HG03196 (cell line): ENCODE results near the gene MYORG.
"Not testable (repeated sequence)": the region's sequence is repeated elsewhere in the genome, so short reads cannot be mapped to it uniquely, and the experiment has no call there.

ENCODE experiments used
- ATAC-seq: cut with Tn5 transposase; IDR thresholded peaks from one replicate; pipeline ENCODE4 v1.9.1; 2021; ENCODE audit not compliant: unreplicated experiment

MYORG gene

DNA sequence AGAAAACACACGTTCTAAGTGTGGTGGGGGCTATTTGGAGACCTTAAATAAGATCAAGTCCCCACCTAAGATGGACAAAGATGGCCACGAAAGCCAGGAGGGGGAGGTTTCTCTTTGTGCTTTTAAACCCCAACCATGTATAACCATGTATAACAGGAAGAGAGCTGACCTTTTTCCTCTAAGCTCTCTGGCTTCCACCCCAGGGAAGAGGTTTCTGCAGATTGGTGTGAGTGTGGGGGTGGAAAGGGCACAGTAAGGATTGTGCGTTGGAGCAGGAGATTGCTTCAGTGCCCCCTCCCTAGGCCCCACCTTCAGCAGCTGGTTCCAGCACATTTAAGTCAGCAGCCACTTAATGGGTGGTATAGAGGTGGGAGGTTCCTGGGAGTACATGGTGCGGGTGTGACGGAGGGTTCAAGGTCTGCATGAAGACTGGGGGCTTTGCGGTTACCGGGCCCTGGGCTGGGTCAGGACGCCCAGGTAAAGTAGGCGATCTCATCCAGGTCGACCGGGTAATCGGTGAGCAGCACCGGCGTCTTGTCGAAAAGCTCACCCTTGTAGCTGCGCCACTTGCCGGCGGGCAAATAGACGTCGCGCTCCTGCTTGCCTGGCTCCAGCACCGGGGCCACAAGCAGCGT, 6.2 kb downstream of the MYORG start:
- no peak for ATAC-seq

DNA sequence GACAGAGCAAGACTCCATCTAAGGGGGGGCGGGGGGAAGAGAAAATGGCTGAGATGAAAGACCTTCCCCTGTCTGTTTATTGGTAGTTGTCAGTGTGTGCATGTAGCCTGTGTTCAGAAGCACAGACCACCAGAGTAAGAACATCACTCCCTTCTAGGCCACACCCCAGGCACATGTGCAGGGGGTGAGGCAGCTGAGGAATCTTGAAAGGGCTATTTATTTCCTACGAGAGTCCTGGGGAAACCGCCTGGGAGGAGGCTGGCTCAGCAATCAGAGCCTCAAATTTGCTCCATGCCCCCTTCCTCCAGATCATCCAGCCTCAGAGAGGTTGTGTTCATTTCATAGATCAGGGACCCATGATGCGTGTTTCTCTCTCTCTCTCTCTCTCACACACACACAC, 7.1 kb downstream of the MYORG start:
- ATAC-seq = no peak

DNA sequence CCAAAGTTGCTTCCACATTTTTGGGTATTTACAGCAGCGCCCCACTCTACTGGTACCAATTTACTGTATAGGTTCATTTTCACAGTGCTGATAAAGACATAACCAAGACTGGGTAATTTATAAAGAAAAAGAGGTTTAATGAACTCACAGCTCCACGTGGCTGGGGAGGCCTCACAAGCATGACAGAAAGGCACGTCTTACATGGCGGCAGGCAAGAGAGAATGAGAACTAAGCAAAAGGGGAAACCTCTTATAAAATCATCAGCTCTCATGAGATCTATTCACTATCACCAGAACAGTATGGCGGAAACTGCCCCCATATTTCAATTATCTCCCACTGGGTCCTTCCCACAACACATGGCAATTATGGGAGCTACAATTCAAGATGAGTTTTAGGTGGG, 7.9 kb downstream of the MYORG start:
- not testable (repeated sequence) for ATAC-seq

DNA sequence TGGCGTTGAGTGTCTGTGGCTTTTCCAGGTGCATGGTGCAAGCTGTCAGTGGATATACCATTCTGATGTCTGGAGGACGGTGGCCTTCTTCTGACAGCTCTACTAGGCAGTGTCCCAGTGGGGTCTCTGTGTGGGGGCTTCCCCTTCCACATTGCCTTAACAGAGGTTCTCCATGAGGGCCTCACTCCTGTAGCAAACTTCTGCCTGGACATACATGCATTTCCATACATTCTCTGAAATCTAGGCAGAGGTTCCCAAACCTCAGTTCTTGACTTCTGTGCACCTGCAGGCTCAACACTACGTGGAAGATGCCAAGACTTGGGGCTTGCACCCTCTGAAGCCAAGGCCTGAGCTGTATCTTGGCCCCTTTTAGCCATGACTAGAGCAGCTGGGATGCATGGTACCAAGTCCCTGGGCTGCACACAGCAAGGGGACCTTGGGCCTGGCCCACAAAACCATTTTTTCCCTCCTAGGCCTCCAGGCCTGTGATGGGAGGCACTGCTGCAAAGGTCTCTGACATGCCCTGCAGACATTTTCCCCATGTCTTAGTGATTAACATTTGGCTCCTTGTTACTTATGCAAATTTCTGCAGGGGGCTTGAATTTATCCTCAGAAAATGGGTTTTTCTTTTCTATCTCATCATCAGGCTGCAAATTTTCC, 8.8 kb downstream of the MYORG start:
- not testable (repeated sequence) for ATAC-seq

DNA sequence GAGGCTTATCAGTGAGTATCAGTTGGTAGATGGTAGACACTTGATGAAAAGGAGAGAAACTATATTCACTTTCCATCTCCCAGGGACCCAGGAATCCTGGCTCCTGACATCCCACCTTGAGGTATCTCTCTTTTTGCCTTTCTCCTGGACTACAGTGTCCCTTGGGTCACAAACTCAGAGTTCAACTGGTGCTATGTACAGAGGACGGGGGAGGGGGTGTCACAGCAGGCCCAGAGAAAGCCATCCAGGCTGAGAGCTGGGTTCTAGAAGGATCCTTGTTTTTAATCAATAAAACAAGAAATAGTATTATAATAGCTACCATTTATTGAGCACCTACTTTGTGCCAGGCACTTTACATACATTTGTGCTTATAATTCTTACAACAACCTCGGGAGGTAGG, 10.3 kb downstream of the MYORG start:
- no peak for ATAC-seq

DNA sequence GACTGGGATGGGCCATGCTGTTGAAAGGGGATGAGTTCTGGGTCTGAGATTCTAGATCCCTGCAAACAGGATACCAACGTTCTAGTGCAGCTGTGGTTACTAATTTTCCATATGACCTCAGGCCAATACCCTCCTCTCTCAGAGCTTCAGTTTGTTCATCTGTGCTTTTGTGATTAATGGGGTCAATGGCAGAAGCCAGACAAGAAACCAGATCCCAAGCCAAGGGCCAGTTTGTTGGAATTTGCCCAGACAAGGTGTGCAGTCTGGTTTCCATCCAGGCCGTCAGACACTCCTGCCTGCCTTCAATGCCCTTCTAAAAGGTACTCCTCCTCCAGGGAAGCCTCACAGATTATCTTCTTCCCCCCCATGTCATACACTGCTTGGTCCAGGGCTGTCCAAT, 11.4 kb downstream of the MYORG start:
- ATAC-seq = no peak

DNA sequence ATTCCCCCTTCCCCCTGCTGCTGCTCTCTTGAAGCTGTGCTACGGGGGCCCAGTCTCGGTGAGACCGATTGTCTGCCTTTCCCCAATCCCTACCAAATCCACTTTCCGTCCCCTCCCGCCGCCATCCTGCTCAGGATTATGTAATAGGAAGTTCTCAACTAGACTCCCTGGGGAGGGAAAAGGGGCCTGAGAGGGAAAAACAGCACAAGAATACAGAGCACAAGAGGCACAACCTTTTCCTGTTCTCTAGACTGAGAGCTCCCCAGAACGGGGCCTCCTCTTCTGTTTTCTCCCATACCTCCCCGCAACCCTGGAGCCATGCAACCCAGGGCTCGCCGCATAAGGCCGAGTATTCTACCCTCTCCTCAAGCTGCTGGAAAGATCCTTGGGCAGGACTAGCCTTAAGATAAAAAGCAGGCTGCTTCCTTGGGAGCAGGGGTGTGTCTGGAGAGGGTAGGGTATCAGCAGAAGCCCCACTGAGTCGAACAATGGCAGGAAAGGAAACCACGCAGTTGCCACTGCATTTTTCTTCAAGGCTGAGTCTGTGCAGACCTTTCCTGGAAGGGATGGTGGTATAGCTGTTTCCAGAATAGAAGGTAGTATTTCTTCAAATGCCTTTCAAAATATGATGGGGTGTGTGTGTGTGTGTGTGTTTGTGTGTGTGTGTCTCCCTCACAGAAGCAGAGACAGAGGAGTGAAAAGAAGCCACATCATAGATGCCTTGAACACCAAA, 12.9 kb downstream of the MYORG start:
- ATAC-seq = no peak

DNA sequence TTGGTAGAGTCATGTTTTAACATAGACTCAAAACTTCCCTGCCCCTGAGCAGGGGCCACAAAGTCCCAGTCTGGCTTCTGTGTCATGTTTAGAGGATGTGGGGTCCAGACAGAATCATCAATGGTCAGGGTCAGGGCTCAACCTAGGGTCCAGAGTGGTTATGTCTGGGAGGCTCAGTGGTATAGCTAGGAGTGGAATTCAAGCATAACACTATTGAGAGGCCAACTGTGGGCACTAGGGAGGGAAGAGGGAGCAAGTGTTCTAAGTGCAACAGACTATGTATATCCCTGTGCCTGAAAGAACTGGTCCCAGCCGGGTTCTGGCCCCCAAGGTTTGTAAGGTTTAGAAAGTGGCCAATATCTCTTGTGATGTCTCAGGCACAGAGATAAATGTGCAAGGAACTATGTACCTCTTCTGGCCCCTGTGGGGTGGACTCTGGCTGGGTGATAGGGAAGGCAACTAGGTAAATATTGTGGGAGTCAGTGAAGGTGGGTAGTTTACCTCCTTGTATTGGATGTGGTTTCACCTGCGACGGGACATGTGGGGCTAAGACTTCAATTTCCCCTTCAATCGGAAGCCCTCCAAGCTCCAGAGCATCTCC, 14.0 kb downstream of the MYORG start:
- ATAC-seq = no peak

DNA sequence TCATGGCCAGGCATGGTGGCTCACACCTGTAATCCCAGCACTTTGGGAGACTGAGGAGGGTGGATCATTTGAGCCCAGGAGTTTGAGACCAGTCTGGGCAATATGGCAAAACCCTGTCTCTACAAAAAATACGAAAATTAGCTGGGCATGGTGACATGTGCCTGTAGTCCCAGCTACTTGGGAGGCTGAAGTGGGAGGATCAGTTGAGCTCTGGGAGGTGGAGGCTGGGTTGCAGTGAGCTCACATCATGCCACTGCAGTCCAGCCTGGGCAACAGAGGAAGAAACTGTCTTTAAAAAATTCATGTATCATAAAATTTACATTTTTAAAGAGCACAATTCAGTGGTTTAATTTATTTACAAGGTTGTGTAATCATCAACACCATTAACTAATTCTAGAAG, 23.7 kb downstream of the MYORG start:
- ATAC-seq = not testable (repeated sequence)

DNA sequence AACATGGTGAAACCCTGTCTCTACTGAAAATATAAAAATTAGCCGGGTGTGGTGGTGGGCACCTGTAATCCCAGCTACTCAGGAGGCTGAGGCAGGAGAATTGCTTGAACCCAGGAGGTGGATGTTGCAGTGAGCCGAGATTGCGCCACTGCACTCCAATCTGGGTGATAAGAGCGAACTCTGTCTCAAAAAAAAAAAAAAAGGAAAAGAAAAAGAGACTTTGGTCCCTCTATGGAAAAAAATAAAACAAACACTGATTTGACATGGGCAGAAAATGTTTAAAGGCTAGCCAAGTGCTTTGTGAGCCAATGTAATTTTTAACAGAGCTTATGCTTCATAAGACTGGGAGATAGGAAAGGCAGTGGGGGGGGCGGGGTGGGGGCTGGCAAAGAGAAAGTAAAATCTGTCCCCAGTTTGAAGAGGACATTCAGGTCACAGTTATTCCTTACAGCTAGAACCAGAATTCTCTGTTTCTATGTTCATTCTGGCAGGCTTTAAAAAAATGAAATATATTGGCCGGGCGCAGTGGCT, 24.5 kb downstream of the MYORG start:
- not testable (repeated sequence) for ATAC-seq

DNA sequence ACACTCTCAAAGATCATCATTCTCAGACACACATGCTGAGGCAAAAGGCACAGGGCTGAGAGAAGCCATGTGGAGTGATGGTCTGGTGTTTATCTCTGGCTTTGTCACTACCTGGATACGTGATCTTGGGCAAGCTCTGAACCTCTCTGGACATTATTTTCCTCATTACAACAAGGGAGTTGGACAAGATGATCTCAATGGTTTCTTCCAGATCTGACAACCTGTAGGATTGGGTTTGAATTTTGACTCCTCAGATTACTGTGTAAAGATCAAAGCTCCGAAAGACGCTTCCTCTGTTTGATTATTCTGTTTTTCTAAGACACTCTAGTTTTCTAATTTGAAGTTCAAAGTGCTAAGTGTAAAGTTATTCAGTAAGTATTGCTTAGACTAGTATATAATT, 27.4 kb downstream of the MYORG start:
- ATAC-seq = no peak

DNA sequence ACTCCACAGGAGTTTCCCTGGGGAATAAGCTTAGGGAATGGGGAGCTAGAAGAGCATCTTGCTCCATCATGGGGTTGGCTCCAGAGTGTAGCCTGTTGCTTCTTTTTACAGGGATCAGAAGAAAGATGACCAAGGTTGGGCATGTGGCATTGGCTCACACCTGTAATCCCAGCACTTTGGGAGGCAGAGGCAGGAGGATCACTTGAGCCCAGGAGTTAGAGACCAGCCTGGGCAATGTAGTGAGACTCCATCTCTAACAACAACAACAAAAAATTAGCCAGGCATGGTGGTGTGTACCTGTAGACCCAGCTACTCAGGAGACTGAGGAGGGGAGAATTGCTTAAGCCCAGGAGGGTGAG, 28.9 kb downstream of the MYORG start:
- ATAC-seq = no peak

DNA sequence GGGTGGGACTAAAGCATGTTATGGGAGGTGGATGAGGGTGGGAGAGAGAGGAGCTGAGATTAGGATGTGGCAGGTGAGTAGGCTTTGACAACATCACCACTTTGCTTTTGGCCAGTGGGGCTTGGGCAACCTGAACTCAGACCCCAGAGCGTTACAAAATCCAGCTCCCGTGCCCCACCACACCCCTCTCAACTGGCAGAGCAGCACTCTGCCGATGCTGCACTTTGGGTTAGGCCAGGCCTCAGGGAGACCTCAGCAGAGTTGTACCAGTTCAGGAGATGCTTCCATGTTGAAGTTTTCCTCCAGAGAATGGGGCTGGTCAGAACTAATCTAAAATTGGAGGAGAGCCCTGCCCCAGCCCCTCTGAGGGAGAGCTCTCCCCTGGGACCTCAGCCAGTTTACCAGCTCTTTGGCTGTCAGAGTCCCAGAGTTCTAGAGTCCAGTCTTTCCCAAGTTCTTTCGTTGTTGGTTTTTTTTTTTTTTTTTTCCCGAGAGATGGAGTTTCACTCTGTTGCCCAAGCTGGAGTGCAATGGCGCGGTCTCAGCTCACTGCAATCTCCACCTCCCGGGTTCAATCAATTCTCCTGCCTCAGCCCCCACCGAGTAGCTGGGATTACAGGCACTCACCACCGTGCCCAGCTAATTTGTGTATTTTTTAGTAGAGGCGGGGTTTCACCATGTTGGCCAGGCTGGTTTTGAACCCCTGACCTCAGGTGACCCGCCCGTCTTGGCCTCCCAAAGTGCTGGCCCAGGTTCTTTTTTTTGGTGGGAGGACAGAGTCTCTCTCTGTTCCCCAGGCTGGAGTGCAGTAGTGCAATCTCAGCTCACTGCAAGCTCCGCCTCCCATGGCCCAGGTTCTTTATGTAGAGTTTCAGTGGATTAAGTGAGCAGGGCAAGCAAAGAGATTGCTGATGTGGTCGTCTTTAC, 29.6 kb downstream of the MYORG start:
- no peak for ATAC-seq

DNA sequence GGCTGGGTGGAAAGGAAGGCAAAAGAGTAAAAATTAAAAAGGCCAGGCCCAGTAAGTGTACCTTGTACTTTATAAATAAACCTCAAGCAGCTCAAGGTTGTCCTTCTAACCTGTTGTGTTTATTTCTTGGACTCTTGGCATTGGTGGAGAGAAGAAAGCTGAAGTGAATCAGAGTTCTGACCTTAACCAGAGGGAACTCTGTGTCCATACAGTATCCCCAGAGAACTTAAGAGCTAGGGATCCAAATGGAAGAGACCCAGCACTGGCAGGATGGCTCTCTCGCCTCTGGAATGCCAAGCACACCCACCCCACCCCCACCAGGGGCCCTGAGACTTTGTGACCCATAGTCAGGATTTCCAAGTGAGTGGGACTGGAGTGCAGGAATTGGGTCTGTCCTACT, 33.1 kb downstream of the MYORG start:
- no peak for ATAC-seq

DNA sequence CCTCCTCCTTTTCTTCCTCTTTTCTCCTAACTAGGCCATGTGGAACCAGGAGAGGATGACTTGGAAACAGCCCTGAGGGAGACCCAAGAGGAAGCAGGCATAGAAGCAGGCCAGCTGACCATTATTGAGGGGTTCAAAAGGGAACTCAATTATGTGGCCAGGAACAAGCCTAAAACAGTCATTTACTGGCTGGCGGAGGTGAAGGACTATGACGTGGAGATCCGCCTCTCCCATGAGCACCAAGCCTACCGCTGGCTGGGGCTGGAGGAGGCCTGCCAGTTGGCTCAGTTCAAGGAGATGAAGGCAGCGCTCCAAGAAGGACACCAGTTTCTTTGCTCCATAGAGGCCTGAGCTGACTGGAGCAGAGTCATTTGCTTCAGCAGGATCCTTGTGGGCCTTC, 33.6 kb downstream of the MYORG start:
- ATAC-seq = no peak

DNA sequence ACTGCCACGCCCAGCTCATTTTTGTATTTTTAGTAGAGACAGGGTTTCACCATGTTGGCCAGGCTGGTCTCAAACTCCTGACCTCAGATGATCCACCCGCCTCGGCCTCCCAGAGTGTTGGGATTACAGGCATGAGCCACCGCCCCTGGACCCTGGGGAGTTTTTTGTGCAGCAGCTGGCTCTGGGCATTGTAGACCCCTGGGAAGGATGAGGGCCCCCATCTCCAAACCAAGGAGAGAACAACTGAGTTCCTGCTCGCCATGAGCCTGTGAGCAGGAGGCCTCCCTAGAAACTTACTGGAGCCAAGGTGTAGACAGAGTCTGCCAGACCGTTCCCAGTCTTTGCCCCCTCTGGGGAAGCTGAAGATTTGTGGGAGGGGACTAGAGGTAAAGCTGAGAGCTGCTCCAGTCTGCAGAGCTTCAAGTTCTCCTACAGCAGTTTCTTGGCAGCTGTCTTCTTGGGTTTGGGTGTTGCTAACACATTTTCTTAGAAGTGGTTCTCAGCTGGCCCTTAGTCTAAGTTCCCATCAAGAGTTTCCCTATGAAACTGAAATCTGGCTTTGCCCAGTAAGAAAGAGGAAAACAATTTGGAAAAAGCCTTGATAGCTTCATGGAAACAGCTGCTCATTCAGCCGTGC, 34.9 kb downstream of the MYORG start:
- ATAC-seq = no peak

DNA sequence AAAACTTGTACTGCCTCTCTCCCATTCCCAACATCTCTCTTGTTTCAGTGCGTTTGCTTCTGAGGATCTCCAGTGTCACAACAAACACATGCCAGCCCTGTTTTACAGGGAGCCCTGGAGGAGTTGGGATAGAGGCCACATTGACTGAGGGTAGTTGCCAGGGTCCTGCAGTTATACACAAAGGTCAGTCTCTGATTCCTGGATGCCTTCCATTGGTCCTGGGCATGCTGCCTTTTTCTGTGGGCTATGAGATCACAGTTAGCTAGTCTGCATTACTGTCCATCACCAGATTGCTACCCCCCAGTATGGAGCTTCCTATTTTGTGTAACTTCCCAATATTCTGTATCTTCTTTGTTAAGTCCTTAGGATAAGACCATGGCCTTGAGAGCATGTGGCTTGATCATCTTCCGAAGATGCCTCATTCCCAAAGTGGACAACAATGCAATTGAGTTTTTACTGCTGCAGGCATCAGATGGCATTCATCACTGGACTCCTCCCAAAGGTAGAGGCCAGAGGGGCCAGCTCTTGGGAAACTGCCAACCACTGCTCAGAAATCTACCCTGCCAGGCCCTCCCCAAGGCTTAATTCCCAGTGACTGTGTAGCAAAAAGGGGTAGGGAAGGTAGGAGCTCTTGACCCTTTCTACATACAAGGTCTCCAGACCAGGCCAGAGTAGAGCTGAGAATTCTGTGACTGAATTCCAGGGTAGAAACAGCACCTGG, 37.9 kb downstream of the MYORG start:
- ATAC-seq = no peak

DNA sequence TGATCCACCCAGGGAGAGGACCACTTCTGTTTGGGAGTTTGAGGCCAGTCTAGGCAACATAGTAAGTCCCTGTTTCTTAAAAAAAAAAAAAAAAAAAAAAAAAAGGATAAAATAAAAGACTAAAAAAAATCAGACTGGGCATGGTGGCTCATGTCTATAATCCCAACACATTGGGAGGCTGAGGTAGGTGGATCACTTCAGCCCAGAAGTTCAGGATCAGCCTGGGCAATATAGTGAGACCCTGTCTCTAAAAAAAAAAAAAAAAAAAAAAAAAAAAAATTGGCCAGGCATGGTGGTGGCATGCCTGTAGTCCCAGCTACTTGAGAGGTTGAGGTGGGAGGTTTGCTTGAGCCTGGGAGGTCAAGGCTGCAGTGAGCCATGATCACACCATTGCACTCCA, 38.6 kb downstream of the MYORG start:
- not testable (repeated sequence) for ATAC-seq

DNA sequence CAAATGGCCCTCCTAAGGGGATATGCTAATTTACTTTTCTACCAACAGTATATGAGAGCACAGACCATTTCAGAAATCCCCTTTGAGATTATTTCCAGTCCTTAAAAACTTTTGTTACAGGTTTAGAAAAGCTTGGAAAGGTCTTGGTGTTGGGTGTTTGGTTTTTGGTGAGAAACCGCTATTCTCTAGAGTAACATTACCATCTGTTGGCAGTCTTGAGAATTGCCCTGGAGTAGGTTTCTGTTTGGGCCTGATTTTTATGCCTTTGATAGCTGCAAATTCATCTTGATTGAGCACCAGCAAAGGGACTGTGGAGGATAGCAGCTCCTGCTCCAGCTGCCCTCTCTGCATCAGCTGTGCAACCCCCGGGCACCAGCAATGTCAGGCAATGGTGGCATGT, 39.3 kb downstream of the MYORG start:
- no peak for ATAC-seq

DNA sequence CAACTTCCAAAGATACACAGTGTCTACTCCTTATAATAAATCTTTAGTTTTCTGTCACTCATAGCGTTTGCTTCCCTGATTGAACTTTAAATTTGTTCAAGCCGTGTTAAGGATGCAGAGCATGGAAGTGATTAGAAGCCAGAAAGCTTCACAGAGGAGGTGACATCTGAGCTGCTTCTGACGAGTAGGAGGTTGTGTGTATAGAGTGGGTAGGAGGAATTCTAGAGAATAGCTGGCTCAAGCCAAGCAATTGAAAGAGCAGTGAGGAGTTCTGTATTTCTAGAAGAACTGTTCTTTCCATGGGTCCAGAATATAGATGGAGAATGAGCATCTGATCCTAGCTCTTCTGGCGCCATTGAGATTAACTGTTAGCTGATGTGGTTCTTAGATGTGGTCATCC, 41.3 kb downstream of the MYORG start:
- ATAC-seq = no peak
